IPS DF 6.9 (cell line): Measurements from ENCODE around the gene ZNF574.

Source experiments
- DNase-seq: peaks from one replicate; pipeline ENCODE4 v3.0.0-alpha.2; 2013; ENCODE audit warnings: low read depth, low spot score
- H3K27ac ChIP-seq: one replicate; pipeline ENCODE4 v1.5.1; 2013; ENCODE audit warnings: low read length, control low read depth
- H3K27me3 ChIP-seq: 2 replicates; pipeline ENCODE4 v1.6.1; 2013; ENCODE audit warnings: mild to moderate bottlenecking, low read length; ENCODE audit not compliant: control insufficient read depth, insufficient read depth
- H3K36me3 ChIP-seq: 2 replicates; pipeline ENCODE4 v1.6.1; 2013; ENCODE audit warnings: low read length; ENCODE audit not compliant: control insufficient read depth, insufficient read depth
- H3K4me1 ChIP-seq: 2 replicates; pipeline ENCODE4 v1.6.1; 2013; ENCODE audit warnings: low read length; ENCODE audit not compliant: control insufficient read depth, insufficient read depth
- H3K4me3 ChIP-seq: 2 replicates; pipeline ENCODE4 v1.5.1; 2013; ENCODE audit warnings: mild to moderate bottlenecking, low read length
- H3K9me3 ChIP-seq: 2 replicates; pipeline ENCODE4 v1.6.1; 2013; ENCODE audit warnings: low read length, inconsistent platforms; ENCODE audit not compliant: control insufficient read depth, insufficient read depth
- WGBS: extraction: QIAGEN DNeasy Blood & Tissue Kit; methylation state at CpG from one replicate; pipeline ENCODE4 v1.1.7; 2013; ENCODE audit warnings: mixed read lengths, missing lambda C conversion rate; ENCODE audit not compliant: insufficient read length, insufficient coverage; 5-methylcytosine and 5-hydroxymethylcytosine counted together

Gene ZNF574

DNA sequence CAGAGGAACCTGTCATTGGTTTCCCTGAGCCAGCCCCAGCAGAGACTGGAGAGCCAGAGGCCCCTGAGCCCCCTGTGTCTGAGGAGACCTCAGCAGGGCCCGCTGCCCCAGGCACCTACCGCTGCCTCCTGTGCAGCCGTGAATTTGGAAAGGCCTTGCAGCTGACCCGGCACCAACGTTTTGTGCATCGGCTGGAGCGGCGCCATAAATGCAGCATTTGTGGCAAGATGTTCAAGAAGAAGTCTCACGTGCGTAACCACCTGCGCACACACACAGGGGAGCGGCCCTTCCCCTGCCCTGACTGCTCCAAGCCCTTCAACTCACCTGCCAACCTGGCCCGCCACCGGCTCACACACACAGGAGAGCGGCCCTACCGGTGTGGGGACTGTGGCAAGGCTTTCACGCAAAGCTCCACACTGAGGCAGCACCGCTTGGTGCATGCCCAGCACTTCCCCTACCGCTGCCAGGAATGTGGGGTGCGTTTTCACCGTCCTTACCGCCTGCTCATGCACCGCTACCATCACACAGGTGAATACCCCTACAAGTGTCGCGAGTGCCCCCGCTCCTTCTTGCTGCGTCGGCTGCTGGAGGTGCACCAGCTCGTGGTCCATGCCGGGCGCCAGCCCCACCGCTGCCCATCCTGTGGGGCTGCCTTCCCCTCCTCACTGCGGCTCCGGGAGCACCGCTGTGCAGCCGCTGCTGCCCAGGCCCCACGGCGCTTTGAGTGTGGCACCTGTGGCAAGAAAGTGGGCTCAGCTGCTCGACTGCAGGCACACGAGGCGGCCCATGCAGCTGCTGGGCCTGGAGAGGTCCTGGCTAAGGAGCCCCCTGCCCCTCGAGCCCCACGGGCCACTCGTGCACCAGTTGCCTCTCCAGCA lies 4.2 kb downstream of the ZNF574 start:
- no CpG with 5 or more reads among the region's 44 CpGs for WGBS
- Histone ChIP-seq H3K9me3 (no peaks in the 10 kb centered on the region), H3K36me3 (peaks cover 35% of the 10 kb centered on the region), H3K27ac (no peak overlapping the region), H3K27me3 (no peaks in the 10 kb centered on the region), H3K4me3 (no peak overlapping the region), H3K4me1 (peaks cover under 1% of the 10 kb centered on the region)
- no peak for DNase-seq

- Histone ChIP-seq H3K27ac (no peak overlapping the region), H3K27me3 (no peaks in the 10 kb centered on the region), H3K4me1 (no peaks in the 10 kb centered on the region; the same call in 1 of the 2 replicates), H3K36me3 (peaks cover 35% of the 10 kb centered on the region), H3K4me3 (no peak overlapping the region), H3K9me3 (no peaks in the 10 kb centered on the region)
- DNase-seq: no peak
- no CpG with 5 or more reads among the region's 28 CpGs for WGBS
Observed at GRCh38 chr19:42080764-42081375, 4.9 kb downstream of the ZNF574 start.

DNA sequence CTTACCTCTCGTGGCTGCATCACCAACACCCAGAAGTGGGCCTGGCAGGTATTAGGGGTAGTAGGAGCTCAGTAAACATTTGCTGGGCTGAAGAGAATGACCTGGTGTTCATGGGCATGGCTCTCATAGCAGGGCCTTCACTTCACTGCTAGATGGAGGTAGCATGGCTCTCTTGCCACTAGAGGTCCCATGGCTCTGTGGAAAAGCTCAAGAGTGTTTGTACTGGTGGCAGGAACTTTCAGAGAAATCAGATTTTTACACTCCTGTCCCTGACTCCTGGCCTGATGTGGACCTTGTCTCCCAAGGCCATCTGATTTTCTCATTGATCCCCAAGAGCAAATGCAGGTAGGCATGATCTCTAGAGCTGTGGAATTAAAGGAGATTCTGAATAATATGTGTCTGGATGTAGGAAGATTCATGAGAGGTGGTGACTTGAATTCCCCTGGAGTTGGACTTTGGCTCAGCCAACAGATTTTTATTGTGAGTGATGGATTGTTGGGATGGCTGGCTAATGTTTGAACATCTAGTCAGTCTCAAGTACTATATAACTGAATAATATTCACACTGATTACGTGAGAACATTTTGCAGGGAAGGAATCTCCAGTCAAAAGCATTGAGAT lies 5.7 kb downstream of the ZNF574 start:
- no peaks in the 10 kb centered on the region; the same call in 1 of the 2 replicates for H3K4me1 ChIP-seq
- H3K4me3 ChIP-seq: no peak overlapping the region
- no peak overlapping the region for H3K27ac ChIP-seq
- WGBS: no CpG with 5 or more reads among the region's 2 CpGs
- DNase-seq: no peak
- H3K27me3 ChIP-seq: no peaks in the 10 kb centered on the region
- no peaks in the 10 kb centered on the region for H3K9me3 ChIP-seq
- peaks cover 35% of the 10 kb centered on the region for H3K36me3 ChIP-seq

- peaks cover 33% of the 10 kb centered on the region for H3K36me3 ChIP-seq
- no peaks in the 10 kb centered on the region for H3K9me3 ChIP-seq
- WGBS: no CpG with 5 or more reads among the region's 5 CpGs
- no peak for DNase-seq
- H3K4me1 ChIP-seq: no peaks in the 10 kb centered on the region; the same call in 1 of the 2 replicates
- no peaks in the 10 kb centered on the region for H3K27me3 ChIP-seq
- no peak overlapping the region for H3K27ac ChIP-seq
- H3K4me3 ChIP-seq: no peak overlapping the region
Observed at GRCh38 chr19:42083537-42083936, 7.6 kb downstream of the ZNF574 start.

GRCh38 chr19:42086188-42086736 lies 10.3 kb downstream of the ZNF574 start:
- no peak overlapping the region for H3K27ac ChIP-seq
- no peak overlapping the region for H3K4me3 ChIP-seq
- H3K4me1 ChIP-seq: no peaks in the 10 kb centered on the region
- no peaks in the 10 kb centered on the region for H3K27me3 ChIP-seq
- H3K36me3 ChIP-seq: peaks cover 5% of the 10 kb centered on the region
- no peaks in the 10 kb centered on the region for H3K9me3 ChIP-seq
- WGBS: no CpG with 5 or more reads among the region's 9 CpGs
- no peak for DNase-seq

- no peak overlapping the region for H3K27ac ChIP-seq
- H3K9me3 ChIP-seq: no peaks in the 10 kb centered on the region
- no CpG with 5 or more reads among the region's 11 CpGs for WGBS
- no peaks in the 10 kb centered on the region for H3K4me1 ChIP-seq
- H3K27me3 ChIP-seq: no peaks in the 10 kb centered on the region
- DNase-seq: no peak
- peaks cover under 1% of the 10 kb centered on the region; the same call in 1 of the 2 replicates for H3K36me3 ChIP-seq
- no peak overlapping the region for H3K4me3 ChIP-seq
Observed at GRCh38 chr19:42086770-42087550, 11.0 kb downstream of the ZNF574 start.

- no peak overlapping the region for H3K27ac ChIP-seq
- H3K36me3 ChIP-seq: no peaks in the 10 kb centered on the region
Observed at GRCh38 chr19:42088471-42089190, 12.7 kb downstream of the ZNF574 start.

GRCh38 chr19:42089191-42089750 lies 13.3 kb downstream of the ZNF574 start:
- Histone ChIP-seq H3K4me3 (no peak overlapping the region), H3K4me1 (no peaks in the 10 kb centered on the region), H3K9me3 (no peaks in the 10 kb centered on the region), H3K27me3 (no peaks in the 10 kb centered on the region), H3K27ac (no peak overlapping the region), H3K36me3 (no peaks in the 10 kb centered on the region)
- no peak for DNase-seq
- no CpG with 5 or more reads among the region's 13 CpGs for WGBS

More at GRCh38 chr19:42088471-42089190, 12.7 kb downstream of the ZNF574 start:
- WGBS: no CpG with 5 or more reads among the region's 18 CpGs
- H3K4me1 ChIP-seq: no peaks in the 10 kb centered on the region
- no peaks in the 10 kb centered on the region for H3K9me3 ChIP-seq
- H3K27me3 ChIP-seq: no peaks in the 10 kb centered on the region
- no peak overlapping the region for H3K4me3 ChIP-seq
- DNase-seq: no peak

- WGBS: no CpG with 5 or more reads among the region's 13 CpGs
- no peaks in the 10 kb centered on the region for H3K4me1 ChIP-seq
- H3K27ac ChIP-seq: no peak overlapping the region
Observed at GRCh38 chr19:42089772-42090171, 13.8 kb downstream of the ZNF574 start.

More at GRCh38 chr19:42089772-42090171, 13.8 kb downstream of the ZNF574 start:
- Histone ChIP-seq H3K4me3 (no peak overlapping the region), H3K27me3 (no peaks in the 10 kb centered on the region), H3K36me3 (no peaks in the 10 kb centered on the region), H3K9me3 (no peaks in the 10 kb centered on the region)
- no peak for DNase-seq
